HepG2 (cell line): ENCODE measurements around the gene PPP2R5C. TPM values are rescaled to one million over a fixed set of nuclear protein-coding genes. Genes with fewer than 3 reads are reported as not detected.

ENCODE experiments used
- ATF1 ChIP-seq: IDR thresholded peaks from 2 replicates; pipeline ENCODE4 v1.6.1; 2016; ENCODE audit warnings: mild to moderate bottlenecking, control low read depth
- FIP1L1 ChIP-seq: fragments of 200-400 bp; formaldehyde crosslinking; IDR thresholded peaks from 2 replicates; pipeline ENCODE4 v1.6.1; 2018; ENCODE audit warnings: low read depth, mild to moderate bottlenecking, low read length, moderate library complexity, borderline replicate concordance; ENCODE audit not compliant: insufficient read depth
- GMEB2 ChIP-seq: IDR thresholded peaks from 2 replicates; pipeline ENCODE4 v1.6.1; 2016; ENCODE audit warnings: missing biosample characterization, missing genetic modification reagents, low read depth
- HNRNPK ChIP-seq: fragments of 200-400 bp; formaldehyde crosslinking; IDR thresholded peaks from 2 replicates; pipeline ENCODE4 v1.6.1; 2018; ENCODE audit warnings: low read length, low read depth, moderate library complexity, mild to moderate bottlenecking; ENCODE audit not compliant: poor library complexity, severe bottlenecking
- JDP2 ChIP-seq: sonication (generic); formaldehyde crosslinking; IDR thresholded peaks from 2 replicates; pipeline ENCODE4 v1.8.1; 2022; ENCODE audit warnings: missing genetic modification reagents, borderline replicate concordance
- JUN ChIP-seq: sonication (generic); formaldehyde crosslinking; IDR thresholded peaks from 2 replicates; pipeline ENCODE4 v1.4.0; 2020; ENCODE audit warnings: mild to moderate bottlenecking, missing genetic modification reagents
- MATR3 ChIP-seq: sonication (generic); formaldehyde crosslinking; IDR thresholded peaks from 2 replicates; pipeline ENCODE4 v1.4.0; 2020; ENCODE audit warnings: missing genetic modification reagents
- NCOA5 ChIP-seq: sonication (generic); formaldehyde crosslinking; IDR thresholded peaks from 2 replicates; pipeline ENCODE4 v1.4.0; 2020; ENCODE audit warnings: missing genetic modification reagents
- PAX8 ChIP-seq: sonication (generic); formaldehyde crosslinking; IDR thresholded peaks from 2 replicates; pipeline ENCODE4 v1.8.0; 2022; ENCODE audit warnings: mild to moderate bottlenecking, missing genetic modification reagents, borderline replicate concordance
- REL ChIP-seq: sonication (generic); formaldehyde crosslinking; conservative IDR thresholded peaks from 2 replicates; pipeline ENCODE4 v1.8.0; 2022; ENCODE audit warnings: mild to moderate bottlenecking, missing genetic modification reagents, moderate library complexity
- SNRNP70 ChIP-seq: fragments of 200-400 bp; formaldehyde crosslinking; IDR thresholded peaks from 2 replicates; pipeline ENCODE4 v1.6.1; 2017; ENCODE audit warnings: mild to moderate bottlenecking, low read depth, low read length, moderate library complexity
- TARDBP ChIP-seq: sonication (generic); formaldehyde crosslinking; IDR thresholded peaks from 2 replicates; pipeline ENCODE4 v1.8.0; 2022; ENCODE audit warnings: mild to moderate bottlenecking, missing genetic modification reagents
- TOE1 ChIP-seq: sonication (generic); formaldehyde crosslinking; IDR thresholded peaks from 2 replicates; pipeline ENCODE4 v1.4.0; 2020; ENCODE audit warnings: mild to moderate bottlenecking, missing genetic modification reagents
- UBTF ChIP-seq: sonication (generic); formaldehyde crosslinking; IDR thresholded peaks from 2 replicates; pipeline ENCODE4 v1.4.0; 2020; ENCODE audit warnings: mild to moderate bottlenecking, missing genetic modification reagents
- ZHX1 ChIP-seq: sonication (generic); formaldehyde crosslinking; IDR thresholded peaks from 2 replicates; pipeline ENCODE4 v1.8.1; 2022; ENCODE audit warnings: low read depth, mild to moderate bottlenecking, missing genetic modification reagents
- ZNF337 ChIP-seq: sonication (generic); formaldehyde crosslinking; IDR thresholded peaks from 2 replicates; pipeline ENCODE4 v1.5.1; 2020; ENCODE audit warnings: missing genetic modification reagents, low read depth, mild to moderate bottlenecking, borderline replicate concordance
- ZNF512 ChIP-seq: sonication (generic); formaldehyde crosslinking; IDR thresholded peaks from 2 replicates; pipeline ENCODE4 v1.4.0; 2020; ENCODE audit warnings: mild to moderate bottlenecking, missing genetic modification reagents
- ZNF7 ChIP-seq: IDR thresholded peaks from 2 replicates; pipeline ENCODE4 v1.6.1; 2016; ENCODE audit warnings: missing biosample characterization, missing genetic modification reagents
- ZNF704 ChIP-seq: sonication (generic); formaldehyde crosslinking; IDR thresholded peaks from 2 replicates; pipeline ENCODE4 v1.8.1; 2023; ENCODE audit warnings: mild to moderate bottlenecking, inconsistent platforms, moderate library complexity, missing genetic modification reagents, borderline replicate concordance
- polyA plus RNA-seq, 8 experiments: library from polyadenylated mRNA; depleted of rRNA in 3 of 8; stranded (reverse) in 7 of 8; unstranded in 1 of 8; fragments of >200 nt; fragmentation: Illumina TruSeq in 4 of 8; extraction: Trizol in 4 of 8; gene quantifications; 2 replicates each; pipeline versions ENCODE4 v1.2.1 to v1.2.3, GENCODE V29; 2011 to 2016; ENCODE audit warnings: low read depth in 4 of 8, missing spikeins in 1 of 8, mixed read lengths in 1 of 8; ENCODE audit not compliant: insufficient read depth in 1 of 8
- total RNA-seq, 5 experiments: library from RNA; depleted of rRNA; stranded (reverse); fragments of >200 nt; fragmentation: Illumina TruSeq; extraction: Trizol; gene quantifications; 2 replicates each; pipeline ENCODE4 v1.2.3, GENCODE V29; 2016; ENCODE audit warnings: low read depth in 1 of 5

PPP2R5C gene
- total and polyA plus RNA-seq, 2 of the 13 experiments (the other 11 are each of a cell fraction or from before 2014, with no cell fraction given) = 74.3 to 78.5 TPM

- TF ChIP-seq ZHX1 (CRISPR knock-in tag) = no peak
- no peak for TF ChIP-seq NCOA5 (CRISPR knock-in tag)
- TF ChIP-seq ZNF337 = no peak
- TF ChIP-seq TOE1 (CRISPR knock-in tag) = no peak; the same call in 1 of the 2 replicates
- TF ChIP-seq MATR3 (CRISPR knock-in tag) = no peak
- TF ChIP-seq HNRNPK = no peak
- no peak for TF ChIP-seq PAX8 (CRISPR knock-in tag)
- no peak for TF ChIP-seq JUN (CRISPR knock-in tag)
- TF ChIP-seq FIP1L1 = no peak
- TF ChIP-seq REL = no peak
- TF ChIP-seq ZNF512 (CRISPR knock-in tag) = no peak
- TF ChIP-seq ZNF704 = no peak
- TF ChIP-seq JDP2 (CRISPR knock-in tag) = no peak
- no peak for TF ChIP-seq ZNF7 (CRISPR knock-in tag)
- TF ChIP-seq ATF1 (CRISPR knock-in tag) = peak; percentile 90
- TF ChIP-seq GMEB2 = no peak
- no peak for TF ChIP-seq SNRNP70
- TF ChIP-seq TARDBP (CRISPR knock-in tag) = no peak; the same call in 1 of the 2 replicates
- TF ChIP-seq UBTF (CRISPR knock-in tag) = no peak; the same call in 1 of the 2 replicates
These were observed 48.4 kb downstream of the PPP2R5C start (continued) for GRCh38 chr14:101809671-101810514.
